ENCODE measurements around the gene CDC42EP2. TPM values are rescaled to one million over a fixed set of nuclear protein-coding genes. Genes with fewer than 3 reads are reported as not detected.

Gene CDC42EP2
- total and polyA plus RNA-seq, 7 experiments from 2014 or later: 0.58 to 1.8 (median 0.89) TPM; not detected in 2

- Mint-ChIP-seq H3K4me3 (no peak overlapping the region), H3K27me3 (no peaks in the 10 kb centered on the region), H3K4me1 (peaks cover 0 to 22% (median 0%) of the 10 kb centered on the region in 7 donors), H3K27ac (peak overlapping the region in 1 of 9 donors; percentile 17), H3K36me3 (peaks cover 0 to 38% (median 19%) of the 10 kb centered on the region in 5 donors), H3K9me3 (no peaks in the 10 kb centered on the region)
- peaks cover 3 to 70% (median 12%) of the 10 kb centered on the region in 3 experiments for H3K36me3 ChIP-seq (ENCODE audit: control insufficient read depth in 2 of 3, insufficient read depth in 3 of 3, low read length in 3 of 3)
- H3K9me3 ChIP-seq (ENCODE audit: control insufficient read depth in 2 of 3, low read length in 3 of 3): no peaks in the 10 kb centered on the region
- H3K4me1 ChIP-seq (ENCODE audit: control insufficient read depth in 2 of 2, insufficient read depth in 2 of 2, low read length in 2 of 2): no peaks in the 10 kb centered on the region
- ChIA-PET POLR2A (interaction anchor here (1.0 kb wide), 1 partner anchor 195 kb away, joined by 4 read pairs; the partner anchor contains the start of gene CDCA5), CTCF (no interaction called here)
- no peaks in the 10 kb centered on the region for H3K27me3 ChIP-seq (ENCODE audit: control insufficient read depth in 2 of 2, insufficient read depth in 2 of 2, low read length in 2 of 2)
- intact Hi-C loops (cut with micrococcal nuclease): no loop called here
- H3K4me3 ChIP-seq (ENCODE audit: low read length): no peak overlapping the region
- DNase-seq: no peak
- ATAC-seq: no peak
- H3K27ac ChIP-seq (ENCODE audit: low read depth, low read length): no peak overlapping the region
Observed at GRCh38 chr11:65278356-65278755, 36.3 kb upstream of the CDC42EP2 start.

- H3K27ac Mint-ChIP-seq: peak overlapping the region in 2 of 9 donors; percentile 54 to 79
- Histone ChIP-seq H3K27ac (ENCODE audit: low read depth, low read length) (no peak overlapping the region), H3K4me1 (ENCODE audit: control insufficient read depth in 2 of 2, insufficient read depth in 2 of 2, low read length in 2 of 2) (no peaks in the 10 kb centered on the region), H3K4me3 (ENCODE audit: low read length) (no peak overlapping the region), H3K9me3 (ENCODE audit: control insufficient read depth in 2 of 3, low read length in 3 of 3) (no peaks in the 10 kb centered on the region), H3K36me3 (ENCODE audit: control insufficient read depth in 2 of 3, insufficient read depth in 3 of 3, low read length in 3 of 3) (peaks cover 3 to 70% (median 12%) of the 10 kb centered on the region in 3 experiments), H3K27me3 (ENCODE audit: control insufficient read depth in 2 of 2, insufficient read depth in 2 of 2, low read length in 2 of 2) (no peaks in the 10 kb centered on the region)
- H3K4me1 Mint-ChIP-seq: peaks cover 0 to 22% (median 0%) of the 10 kb centered on the region in 7 donors
- DNase-seq (no peak), ATAC-seq (no peak)
- no peaks in the 10 kb centered on the region for H3K27me3 Mint-ChIP-seq
- intact Hi-C loops (cut with micrococcal nuclease): no loop called here
- no peaks in the 10 kb centered on the region for H3K9me3 Mint-ChIP-seq
- ChIA-PET POLR2A (no interaction called here), CTCF (no interaction called here)
- peaks cover 0 to 38% (median 19%) of the 10 kb centered on the region in 5 donors for H3K36me3 Mint-ChIP-seq
- H3K4me3 Mint-ChIP-seq: peak overlapping the region in 1 of 10 donors; percentile 55
Observed at GRCh38 chr11:65279279-65279678, 35.4 kb upstream of the CDC42EP2 start.

- H3K4me3 Mint-ChIP-seq: peak overlapping the region in 2 of 10 donors; percentile 16 to 55
- POLR2A ChIA-PET: no interaction called here
- ATAC-seq: peak; percentile 45
Observed at GRCh38 chr11:65279741-65280440, 34.8 kb upstream of the CDC42EP2 start.

GRCh38 chr11:65280646-65281045 lies 34.0 kb upstream of the CDC42EP2 start:
- POLR2A ChIA-PET: interaction anchor here (0.8 kb wide), 1 partner anchor 52 kb away, joined by 4 read pairs; the partner anchor contains the start of gene DPF2
- no peak overlapping the region for H3K27ac ChIP-seq (ENCODE audit: low read depth, low read length)
- DNase-seq (no peak), ATAC-seq (no peak)
- Mint-ChIP-seq H3K36me3 (peaks cover 0 to 37% (median 19%) of the 10 kb centered on the region in 5 donors), H3K9me3 (no peaks in the 10 kb centered on the region), H3K4me3 (no peak overlapping the region), H3K27me3 (no peaks in the 10 kb centered on the region), H3K4me1 (peaks cover 0 to 22% (median 0%) of the 10 kb centered on the region in 7 donors), H3K27ac (no peak overlapping the region)
- intact Hi-C loops (cut with micrococcal nuclease): no loop called here
- no peaks in the 10 kb centered on the region for H3K27me3 ChIP-seq (ENCODE audit: control insufficient read depth in 2 of 2, insufficient read depth in 2 of 2, low read length in 2 of 2)
- peaks cover 3 to 74% (median 10%) of the 10 kb centered on the region in 3 experiments for H3K36me3 ChIP-seq (ENCODE audit: control insufficient read depth in 2 of 3, insufficient read depth in 3 of 3, low read length in 3 of 3)
- H3K9me3 ChIP-seq (ENCODE audit: control insufficient read depth in 2 of 3, low read length in 3 of 3): no peaks in the 10 kb centered on the region
- CTCF ChIA-PET: interaction anchor here (0.5 to 1.3 kb wide), 2 partner anchors 55 to 158 kb away, joined by 3 to 4 read pairs; no protein-coding TSS in a partner anchor
- no peaks in the 10 kb centered on the region for H3K4me1 ChIP-seq (ENCODE audit: control insufficient read depth in 2 of 2, insufficient read depth in 2 of 2, low read length in 2 of 2)
- no peak overlapping the region for H3K4me3 ChIP-seq (ENCODE audit: low read length)

More at GRCh38 chr11:65279741-65280440, 34.8 kb upstream of the CDC42EP2 start:
- H3K4me3 ChIP-seq (ENCODE audit: low read length): no peak overlapping the region
- H3K36me3 ChIP-seq (ENCODE audit: control insufficient read depth in 2 of 3, insufficient read depth in 3 of 3, low read length in 3 of 3): peaks cover 3 to 74% (median 12%) of the 10 kb centered on the region in 3 experiments
- peaks cover 0 to 38% (median 19%) of the 10 kb centered on the region in 5 donors for H3K36me3 Mint-ChIP-seq
- H3K9me3 Mint-ChIP-seq: no peaks in the 10 kb centered on the region
- peaks cover 0 to 22% (median 0%) of the 10 kb centered on the region in 7 donors for H3K4me1 Mint-ChIP-seq
- peak in 1 of 9 donors; percentile 41 for DNase-seq
- H3K27me3 ChIP-seq (ENCODE audit: control insufficient read depth in 2 of 2, insufficient read depth in 2 of 2, low read length in 2 of 2): no peaks in the 10 kb centered on the region
- H3K4me1 ChIP-seq (ENCODE audit: control insufficient read depth in 2 of 2, insufficient read depth in 2 of 2, low read length in 2 of 2): no peaks in the 10 kb centered on the region
- H3K27ac ChIP-seq (ENCODE audit: low read depth, low read length): no peak overlapping the region
- intact Hi-C loops (cut with micrococcal nuclease): no loop called here
- H3K27ac Mint-ChIP-seq: peak overlapping the region in 3 of 9 donors; percentile 23 to 79 (median 72)
- H3K9me3 ChIP-seq (ENCODE audit: control insufficient read depth in 2 of 3, low read length in 3 of 3): no peaks in the 10 kb centered on the region
- CTCF ChIA-PET: interaction anchor here (0.5 to 1.3 kb wide), 2 partner anchors 54 to 157 kb away, joined by 3 to 4 read pairs; no protein-coding TSS in a partner anchor
- no peaks in the 10 kb centered on the region for H3K27me3 Mint-ChIP-seq

GRCh38 chr11:65286686-65287085 lies 28.0 kb upstream of the CDC42EP2 start:
- ChIA-PET POLR2A (interaction anchor here (1.1 kb wide), 1 partner anchor 28 kb away, joined by 3 read pairs; the partner anchor contains the start of gene CDC42EP2), CTCF (no interaction called here)
- Histone ChIP-seq H3K27ac (ENCODE audit: low read depth, low read length) (no peak overlapping the region), H3K4me3 (ENCODE audit: low read length) (no peak overlapping the region), H3K36me3 (ENCODE audit: control insufficient read depth in 2 of 3, insufficient read depth in 3 of 3, low read length in 3 of 3) (peaks cover 0 to 71% (median 6%) of the 10 kb centered on the region in 3 experiments), H3K27me3 (ENCODE audit: control insufficient read depth in 2 of 2, insufficient read depth in 2 of 2, low read length in 2 of 2) (no peaks in the 10 kb centered on the region), H3K4me1 (ENCODE audit: control insufficient read depth in 2 of 2, insufficient read depth in 2 of 2, low read length in 2 of 2) (no peaks in the 10 kb centered on the region), H3K9me3 (ENCODE audit: control insufficient read depth in 2 of 3, low read length in 3 of 3) (no peaks in the 10 kb centered on the region)
- Mint-ChIP-seq H3K4me1 (peaks cover 0 to 7% (median 0%) of the 10 kb centered on the region in 7 donors), H3K36me3 (peaks cover 16 to 38% (median 23%) of the 10 kb centered on the region in 5 donors), H3K9me3 (no peaks in the 10 kb centered on the region), H3K4me3 (no peak overlapping the region), H3K27me3 (no peaks in the 10 kb centered on the region), H3K27ac (no peak overlapping the region)
- intact Hi-C loops (cut with micrococcal nuclease): no loop called here
- no peak for DNase-seq
- no peak for ATAC-seq

- H3K36me3 ChIP-seq (ENCODE audit: control insufficient read depth in 2 of 3, insufficient read depth in 3 of 3, low read length in 3 of 3): peaks cover 0 to 64% (median 0%) of the 10 kb centered on the region in 3 experiments
- Mint-ChIP-seq H3K36me3 (peaks cover 16 to 37% (median 17%) of the 10 kb centered on the region in 5 donors), H3K27ac (peak overlapping the region in 2 of 9 donors; percentile 23 to 57), H3K27me3 (no peaks in the 10 kb centered on the region), H3K4me3 (no peak overlapping the region), H3K4me1 (peaks cover 0 to 7% (median 0%) of the 10 kb centered on the region in 7 donors), H3K9me3 (no peaks in the 10 kb centered on the region)
- POLR2A ChIA-PET: interaction anchor here (1.1 kb wide), 1 partner anchor 27 kb away, joined by 3 read pairs; the partner anchor contains the start of gene CDC42EP2
- H3K9me3 ChIP-seq (ENCODE audit: control insufficient read depth in 2 of 3, low read length in 3 of 3): no peaks in the 10 kb centered on the region
- CTCF ChIA-PET: no interaction called here
- H3K4me1 ChIP-seq (ENCODE audit: control insufficient read depth in 2 of 2, insufficient read depth in 2 of 2, low read length in 2 of 2): no peaks in the 10 kb centered on the region
- no peak overlapping the region for H3K27ac ChIP-seq (ENCODE audit: low read depth, low read length)
- H3K4me3 ChIP-seq (ENCODE audit: low read length): no peak overlapping the region
- ATAC-seq (no peak), DNase-seq (no peak)
- H3K27me3 ChIP-seq (ENCODE audit: control insufficient read depth in 2 of 2, insufficient read depth in 2 of 2, low read length in 2 of 2): no peaks in the 10 kb centered on the region
- intact Hi-C loops (cut with micrococcal nuclease): no loop called here
Observed at GRCh38 chr11:65287601-65288000, 27.1 kb upstream of the CDC42EP2 start.

All from naive thymus-derived CD4-positive, alpha-beta T cell (primary cell).